MM.1S (cell line): ENCODE results near the gene NAT8L.

Source experiments
- DNase-seq: peaks from one replicate; pipeline ENCODE4 v3.0.0-alpha.2; 2015
- H2AFZ ChIP-seq: fragments of 300-600 bp; sonication (generic); 2 replicates; pipeline ENCODE4 v1.6.0; 2016; ENCODE audit warnings: antibody characterized with exemption, low read length
- H3F3A ChIP-seq: fragments of 300-600 bp; sonication (generic); 2 replicates; pipeline ENCODE4 v1.6.1; 2016; ENCODE audit warnings: mild to moderate bottlenecking, antibody characterized with exemption, low read length, moderate library complexity, mixed read lengths; ENCODE audit not compliant: insufficient read depth
- H3K27ac ChIP-seq: fragments of 300-600 bp; sonication (generic); 2 replicates; pipeline ENCODE4 v1.5.1; 2016; ENCODE audit warnings: mild to moderate bottlenecking, low read length
- H3K27me3 ChIP-seq: fragments of 300-600 bp; sonication (generic); replicated peaks from 2 replicates; pipeline ENCODE4 v1.6.0; 2016; ENCODE audit warnings: low read length; ENCODE audit not compliant: insufficient read depth
- H3K36me3 ChIP-seq: fragments of 300-600 bp; sonication (generic); replicated peaks from 2 replicates; pipeline ENCODE4 v1.6.1; 2016; ENCODE audit warnings: mild to moderate bottlenecking, low read length, mixed read lengths; ENCODE audit not compliant: insufficient read depth
- H3K4me1 ChIP-seq: fragments of 300-600 bp; sonication (generic); 2 replicates; pipeline ENCODE4 v1.6.1; 2016; ENCODE audit warnings: low read length, mixed read lengths
- H3K4me2 ChIP-seq: fragments of 300-600 bp; sonication (generic); 2 replicates; pipeline ENCODE4 v1.6.0; 2016; ENCODE audit warnings: low read depth, low read length
- H3K4me3 ChIP-seq: fragments of 300-600 bp; sonication (generic); 2 replicates; pipeline ENCODE4 v1.5.1; 2016; ENCODE audit warnings: low read length, mixed read lengths
- H3K79me2 ChIP-seq: fragments of 300-600 bp; sonication (generic); 2 replicates; pipeline ENCODE4 v1.6.1; 2016; ENCODE audit warnings: mixed run types, low read length, mixed read lengths
- H3K9ac ChIP-seq: fragments of 300-600 bp; sonication (generic); 2 replicates; pipeline ENCODE4 v1.6.1; 2016; ENCODE audit warnings: low read length, mixed read lengths
- H3K9me2 ChIP-seq: fragments of 300-600 bp; sonication (generic); replicated peaks from 2 replicates; pipeline ENCODE4 v1.6.1; 2016; ENCODE audit warnings: mild to moderate bottlenecking, low read length, mixed read lengths; ENCODE audit not compliant: insufficient read depth
- H3K9me3 ChIP-seq: fragments of 300-600 bp; sonication (generic); replicated peaks from 2 replicates; pipeline ENCODE4 v1.6.1; 2016; ENCODE audit warnings: mild to moderate bottlenecking, low read length, mixed read lengths; ENCODE audit not compliant: insufficient read depth
- H4K20me1 ChIP-seq: fragments of 300-600 bp; sonication (generic); 2 replicates; pipeline ENCODE4 v1.6.1; 2016; ENCODE audit warnings: mild to moderate bottlenecking, low read length, moderate library complexity, mixed read lengths; ENCODE audit not compliant: insufficient read depth
- EZH2 ChIP-seq: fragments of 300-600 bp; sonication (generic); optimal IDR thresholded peaks from 2 replicates; pipeline ENCODE3; 2017; ENCODE audit warnings: low read depth, mild to moderate bottlenecking, antibody characterized with exemption, low read length, mixed read lengths
- EZH2phosphoT487 ChIP-seq: fragments of 300-600 bp; sonication (generic); IDR thresholded peaks from 2 replicates; pipeline ENCODE4 v1.6.1; 2018; ENCODE audit warnings: antibody characterized with exemption, low read length
- TF ChIP-seq, protein P1 (sequence below): fragments of 300-600 bp; sonication (generic); IDR thresholded peaks from 2 replicates; pipeline ENCODE4 v1.5.1; 2016; ENCODE audit warnings: antibody characterized with exemption, low read length, mixed read lengths

NAT8L gene

DNA sequence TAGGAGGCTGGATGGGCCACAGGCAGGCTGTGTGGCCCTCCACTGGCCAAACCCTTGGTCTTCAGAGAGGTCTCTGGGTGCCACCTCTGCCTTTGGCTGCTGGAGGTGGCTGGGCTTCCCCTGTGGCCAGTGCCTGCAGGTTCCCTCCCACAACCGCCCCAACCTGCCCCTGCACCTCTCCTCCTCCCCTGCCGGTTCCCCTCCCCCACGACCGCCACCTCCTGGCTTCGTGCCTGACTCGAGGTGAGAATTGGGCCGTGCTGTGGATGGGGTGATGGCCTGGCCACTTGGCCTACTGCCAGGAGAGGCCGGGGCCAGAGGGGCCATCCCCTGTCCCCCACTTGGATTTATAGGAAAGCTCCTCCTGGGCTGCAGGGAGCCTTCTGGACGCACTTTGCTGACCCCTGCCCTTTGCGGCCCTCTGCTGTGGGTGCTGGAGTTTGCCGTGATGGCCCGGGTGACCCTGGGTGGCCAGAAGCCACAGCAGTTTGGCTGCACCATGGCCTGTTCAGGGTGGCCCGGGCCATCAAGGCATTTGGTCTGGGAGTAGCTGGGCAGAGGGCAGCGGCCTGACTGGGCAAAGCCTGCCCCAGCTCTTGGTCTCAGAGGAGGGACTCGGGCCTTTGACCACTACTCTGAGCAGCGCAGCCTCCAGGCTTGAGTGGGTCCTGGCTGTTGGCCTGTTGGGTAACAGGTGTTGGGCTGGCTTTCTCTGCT lies 3.8 kb downstream of the NAT8L start:
- no peaks in the 10 kb centered on the region for H3K9me2 ChIP-seq
- H3K36me3 ChIP-seq = no peaks in the 10 kb centered on the region
- H2AFZ ChIP-seq = no peak overlapping the region
- no peaks in the 10 kb centered on the region for H3K79me2 ChIP-seq
- H3K4me1 ChIP-seq = no peaks in the 10 kb centered on the region
- TF ChIP-seq, protein P1, sequence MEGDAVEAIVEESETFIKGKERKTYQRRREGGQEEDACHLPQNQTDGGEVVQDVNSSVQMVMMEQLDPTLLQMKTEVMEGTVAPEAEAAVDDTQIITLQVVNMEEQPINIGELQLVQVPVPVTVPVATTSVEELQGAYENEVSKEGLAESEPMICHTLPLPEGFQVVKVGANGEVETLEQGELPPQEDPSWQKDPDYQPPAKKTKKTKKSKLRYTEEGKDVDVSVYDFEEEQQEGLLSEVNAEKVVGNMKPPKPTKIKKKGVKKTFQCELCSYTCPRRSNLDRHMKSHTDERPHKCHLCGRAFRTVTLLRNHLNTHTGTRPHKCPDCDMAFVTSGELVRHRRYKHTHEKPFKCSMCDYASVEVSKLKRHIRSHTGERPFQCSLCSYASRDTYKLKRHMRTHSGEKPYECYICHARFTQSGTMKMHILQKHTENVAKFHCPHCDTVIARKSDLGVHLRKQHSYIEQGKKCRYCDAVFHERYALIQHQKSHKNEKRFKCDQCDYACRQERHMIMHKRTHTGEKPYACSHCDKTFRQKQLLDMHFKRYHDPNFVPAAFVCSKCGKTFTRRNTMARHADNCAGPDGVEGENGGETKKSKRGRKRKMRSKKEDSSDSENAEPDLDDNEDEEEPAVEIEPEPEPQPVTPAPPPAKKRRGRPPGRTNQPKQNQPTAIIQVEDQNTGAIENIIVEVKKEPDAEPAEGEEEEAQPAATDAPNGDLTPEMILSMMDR = no peak
- TF ChIP-seq EZH2phosphoT487 (no peak), EZH2 (no peak)
- no peaks in the 10 kb centered on the region for H4K20me1 ChIP-seq
- H3K9me3 ChIP-seq = no peaks in the 10 kb centered on the region
- no peak for DNase-seq
- no peak overlapping the region for H3K9ac ChIP-seq
- H3K27ac ChIP-seq = no peak overlapping the region
- no peak overlapping the region for H3K4me3 ChIP-seq
- peaks cover 30% of the 10 kb centered on the region for H3K27me3 ChIP-seq
- H3K4me2 ChIP-seq = no peak overlapping the region
- H3F3A ChIP-seq = no peaks in the 10 kb centered on the region

DNA sequence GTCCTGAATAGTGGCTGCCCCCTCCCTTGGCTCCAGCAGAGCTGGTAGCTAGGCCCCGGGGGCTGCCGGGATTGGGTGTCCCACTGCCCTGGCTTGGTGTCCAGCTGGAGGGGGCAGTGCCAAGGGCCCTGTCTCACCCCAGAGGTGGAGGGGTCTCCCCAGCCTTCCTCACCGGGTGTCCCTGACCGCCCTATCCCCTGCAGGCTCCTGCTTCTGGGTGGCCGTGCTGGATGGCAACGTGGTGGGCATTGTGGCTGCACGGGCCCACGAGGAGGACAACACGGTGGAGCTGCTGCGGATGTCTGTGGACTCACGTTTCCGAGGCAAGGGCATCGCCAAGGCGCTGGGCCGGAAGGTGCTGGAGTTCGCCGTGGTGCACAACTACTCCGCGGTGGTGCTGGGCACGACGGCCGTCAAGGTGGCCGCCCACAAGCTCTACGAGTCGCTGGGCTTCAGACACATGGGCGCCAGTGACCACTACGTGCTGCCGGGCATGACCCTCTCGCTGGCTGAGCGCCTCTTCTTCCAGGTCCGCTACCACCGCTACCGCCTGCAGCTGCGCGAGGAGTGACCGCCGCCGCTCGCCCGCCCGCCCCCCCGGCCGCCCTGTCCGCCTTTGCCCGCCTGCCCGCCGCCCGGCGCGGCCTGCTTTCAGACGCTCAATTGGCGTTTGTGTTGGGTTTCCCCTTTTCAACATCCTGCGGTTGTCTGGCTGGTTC lies 4.6 kb downstream of the NAT8L start:
- peaks cover 27% of the 10 kb centered on the region for H3K27me3 ChIP-seq
- H3K79me2 ChIP-seq = no peaks in the 10 kb centered on the region
- H3K36me3 ChIP-seq = no peaks in the 10 kb centered on the region
- no peaks in the 10 kb centered on the region for H4K20me1 ChIP-seq
- H3K4me1 ChIP-seq = no peaks in the 10 kb centered on the region
- no peaks in the 10 kb centered on the region for H3K9me3 ChIP-seq
- no peaks in the 10 kb centered on the region for H3K9me2 ChIP-seq
- H3K4me3 ChIP-seq = no peak overlapping the region
- H3F3A ChIP-seq = no peaks in the 10 kb centered on the region
- H2AFZ ChIP-seq = no peak overlapping the region
- no peak for TF ChIP-seq EZH2
- TF ChIP-seq, protein P1 = no peak
- TF ChIP-seq EZH2phosphoT487 = no peak
- H3K27ac ChIP-seq = no peak overlapping the region
- no peak overlapping the region for H3K4me2 ChIP-seq
- H3K9ac ChIP-seq = no peak overlapping the region
- no peak for DNase-seq

DNA sequence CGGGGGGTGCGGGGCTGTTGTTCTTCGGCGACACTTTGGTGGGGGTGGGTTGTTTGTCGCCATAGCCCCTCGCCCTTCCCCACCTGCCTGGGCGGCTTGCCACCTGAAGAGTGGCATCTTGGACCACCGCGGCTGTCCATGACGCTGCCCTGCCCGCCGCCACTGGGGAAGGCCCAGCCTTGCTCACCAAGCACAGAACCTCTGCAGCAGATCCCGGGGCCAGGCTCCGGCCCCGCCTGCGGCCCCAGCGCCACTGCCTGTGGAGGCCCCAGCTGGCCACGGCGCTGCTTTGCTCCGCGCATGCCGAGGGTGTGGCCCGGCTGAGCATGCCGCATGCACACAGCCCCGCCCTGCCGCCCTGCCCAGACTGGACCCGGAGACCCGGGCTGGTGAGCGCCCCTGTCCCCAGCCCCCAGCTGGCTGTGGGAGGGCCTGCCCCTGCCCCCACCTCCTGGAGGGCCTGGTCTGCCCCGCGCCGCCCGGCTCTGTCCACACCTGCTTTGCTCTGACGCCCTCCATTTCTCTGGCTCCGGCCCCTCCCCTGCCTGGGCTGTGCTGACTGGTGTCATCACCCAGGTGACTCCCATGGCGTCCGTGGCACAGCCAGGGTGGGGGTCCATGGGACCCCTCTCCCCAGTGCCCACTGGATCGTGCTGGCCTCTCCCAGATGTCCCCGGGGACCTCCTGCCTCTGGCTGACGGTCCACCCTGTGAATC lies 5.3 kb downstream of the NAT8L start:
- no peak for TF ChIP-seq EZH2phosphoT487
- TF ChIP-seq, protein P1 = no peak
- TF ChIP-seq EZH2 = no peak
- Histone ChIP-seq H4K20me1 (no peaks in the 10 kb centered on the region), H3K36me3 (no peaks in the 10 kb centered on the region), H2AFZ (no peak overlapping the region), H3K79me2 (no peaks in the 10 kb centered on the region), H3K4me2 (no peak overlapping the region), H3K4me3 (no peak overlapping the region), H3F3A (no peaks in the 10 kb centered on the region), H3K9me3 (no peaks in the 10 kb centered on the region), H3K27me3 (peaks cover 30% of the 10 kb centered on the region), H3K9me2 (no peaks in the 10 kb centered on the region), H3K27ac (no peak overlapping the region), H3K9ac (no peak overlapping the region), H3K4me1 (no peaks in the 10 kb centered on the region)
- DNase-seq = no peak
